Neural cell (in vitro differentiated cells): Measurements from ENCODE around the gene MAN1B1. TPM values are rescaled to one million over a fixed set of nuclear protein-coding genes. Genes with fewer than 3 reads are reported as not detected.
A peak's percentile ranks its signal among the peaks of the same experiment; 100 is the strongest.

Experiments
- H2AFZ ChIP-seq: fragments of 200-600, 300-800 bp; sonication (generic), shearing (Covaris generic); 2 replicates; pipeline ENCODE4 v1.6.0; 2014; ENCODE audit warnings: low read depth, mild to moderate bottlenecking, antibody characterized with exemption, low read length, moderate library complexity
- H3F3A ChIP-seq: fragments of 200-600 bp; shearing (Covaris generic); 2 replicates; pipeline ENCODE4 v1.6.1; 2016; ENCODE audit warnings: mild to moderate bottlenecking, moderate library complexity, mixed read lengths, antibody characterized with exemption, low read length; ENCODE audit not compliant: insufficient read depth, poor library complexity, severe bottlenecking
- H3K27ac ChIP-seq: fragments of 200-600, 300-800 bp; sonication (generic), shearing (Covaris generic); 2 replicates; pipeline ENCODE4 v1.5.1; 2014; ENCODE audit warnings: mild to moderate bottlenecking, low read length, moderate library complexity
- H3K27me3 ChIP-seq: fragments of 300-800, 200-600 bp; sonication (generic), shearing (Covaris generic); 2 replicates; pipeline ENCODE4 v1.6.0; 2014; ENCODE audit warnings: mild to moderate bottlenecking, low read depth, low read length, moderate library complexity; ENCODE audit not compliant: insufficient read depth
- H3K36me3 ChIP-seq: fragments of 300-800, 200-600 bp; sonication (generic), shearing (Covaris generic); 2 replicates; pipeline ENCODE4 v1.5.1; 2014; ENCODE audit warnings: mild to moderate bottlenecking, antibody characterized with exemption, low read length, moderate library complexity; ENCODE audit not compliant: insufficient read depth
- H3K4me2 ChIP-seq: fragments of 300-800, 200-600 bp; sonication (generic), shearing (Covaris generic); 2 replicates; pipeline ENCODE4 v1.6.0; 2014; ENCODE audit warnings: mild to moderate bottlenecking, low read length
- H3K4me3 ChIP-seq: fragments of 300-800, 200-600 bp; sonication (generic), shearing (Covaris generic); 2 replicates; pipeline ENCODE4 v1.5.1; 2014; ENCODE audit warnings: mild to moderate bottlenecking, low read length, moderate library complexity
- H3K79me2 ChIP-seq: fragments of 200-600 bp; shearing (Covaris generic); replicated peaks from 2 replicates; pipeline ENCODE4 v1.6.0; 2014; ENCODE audit warnings: mild to moderate bottlenecking, low read length, moderate library complexity; ENCODE audit not compliant: insufficient read depth
- H3K9ac ChIP-seq: fragments of 300-800, 200-600 bp; sonication (generic), shearing (Covaris generic); 2 replicates; pipeline ENCODE4 v1.6.1; 2016; ENCODE audit warnings: mild to moderate bottlenecking, low read length, mixed read lengths
- H3K9me2 ChIP-seq: fragments of 200-600 bp; shearing (Covaris generic); 2 replicates; pipeline ENCODE4 v1.6.1; 2016; ENCODE audit warnings: mild to moderate bottlenecking, low read length, mixed read lengths; ENCODE audit not compliant: insufficient read depth
- H3K9me3 ChIP-seq: fragments of 200-600, 300-800 bp; sonication (generic), shearing (Covaris generic); 2 replicates; pipeline ENCODE4 v1.6.1; 2016; ENCODE audit warnings: mild to moderate bottlenecking, mixed run types, low read length, moderate library complexity, mixed read lengths
- H4K20me1 ChIP-seq: fragments of 200-600 bp; shearing (Covaris generic); 2 replicates; pipeline ENCODE4 v1.6.1; 2016; ENCODE audit warnings: mild to moderate bottlenecking, mixed run types; ENCODE audit not compliant: insufficient read depth
- EP300 ChIP-seq: fragments of 450-650 bp; conservative IDR thresholded peaks from 2 replicates; pipeline ENCODE4 v1.6.1; 2014; ENCODE audit warnings: antibody characterized with exemption, mild to moderate bottlenecking, moderate library complexity; ENCODE audit not compliant: poor library complexity, severe bottlenecking
- EZH2 ChIP-seq: fragments of 200-600, 300-800 bp; shearing (Covaris generic), sonication (generic); IDR thresholded peaks from 2 replicates; pipeline ENCODE4 v1.6.1; 2014; ENCODE audit warnings: antibody characterized with exemption, low read length, borderline replicate concordance, mild to moderate bottlenecking; ENCODE audit not compliant: insufficient read depth, poor library complexity, severe bottlenecking
- MXI1 ChIP-seq: fragments of 450-650 bp; conservative IDR thresholded peaks from 2 replicates; pipeline ENCODE4 v1.6.1; 2014; ENCODE audit warnings: antibody characterized with exemption, mild to moderate bottlenecking; ENCODE audit not compliant: poor library complexity, severe bottlenecking
- POLR2AphosphoS5 ChIP-seq: IDR thresholded peaks from 2 replicates; pipeline ENCODE4 v1.6.1; 2012
- polyA plus RNA-seq: library from polyadenylated mRNA; depleted of rRNA; stranded (reverse); fragments of >200 nt; gene quantifications from 2 replicates; pipeline ENCODE4 v1.2.3, GENCODE V29; 2014
- TF ChIP-seq, protein P1 (sequence below): fragments of 450-650 bp; IDR thresholded peaks from 2 replicates; pipeline ENCODE4 v1.5.1; 2014; ENCODE audit warnings: antibody characterized with exemption, mild to moderate bottlenecking, moderate library complexity; ENCODE audit not compliant: poor library complexity, severe bottlenecking

Gene MAN1B1
- polyA plus RNA-seq, 1 donor from 2014 or later = 72.0 TPM

DNA sequence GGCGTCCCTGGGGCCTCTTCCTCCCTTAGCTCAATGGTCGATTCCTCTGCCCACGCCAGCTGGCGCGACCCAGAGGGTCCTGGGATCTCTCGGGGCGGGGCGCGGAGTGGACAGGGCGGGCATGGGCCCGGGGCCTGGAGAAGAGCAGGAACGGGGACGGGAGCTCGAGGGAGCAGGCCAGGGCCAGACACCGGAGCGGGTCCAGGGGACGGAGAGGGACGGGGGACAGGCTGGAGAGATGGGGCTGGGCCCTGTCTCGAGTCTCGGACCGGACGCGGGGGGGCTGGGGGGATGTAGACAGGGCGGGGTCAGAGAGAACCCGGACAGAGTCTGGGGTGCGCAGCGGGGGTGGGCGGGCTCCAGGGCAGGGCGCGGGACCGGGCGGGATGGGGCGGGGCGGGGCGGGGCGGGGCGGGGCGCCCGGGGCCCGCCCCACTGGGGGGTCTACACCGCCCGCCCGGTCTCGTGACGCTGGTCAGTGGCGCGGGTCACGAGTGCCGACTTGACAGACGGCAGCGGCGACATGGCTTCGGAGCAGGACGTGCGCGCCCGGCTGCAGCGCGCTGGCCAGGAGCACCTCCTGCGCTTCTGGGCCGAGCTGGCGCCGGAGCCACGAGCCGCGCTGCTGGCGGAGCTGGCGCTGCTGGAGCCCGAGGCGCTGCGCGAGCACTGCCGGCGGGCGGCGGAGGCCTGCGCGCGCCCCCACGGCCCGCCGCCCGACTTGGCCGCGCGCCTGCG lies 9.6 kb upstream of the MAN1B1 start, which contains the start of gene UAP1L1:
UAP1L1 (plus strand) TSS at position 508 of the 738 bp plus-strand sequence; CDS start at position 524, 16 bp downstream.
- TF ChIP-seq EZH2 (no peak), POLR2AphosphoS5 (no peak)
- TF ChIP-seq, protein P1, sequence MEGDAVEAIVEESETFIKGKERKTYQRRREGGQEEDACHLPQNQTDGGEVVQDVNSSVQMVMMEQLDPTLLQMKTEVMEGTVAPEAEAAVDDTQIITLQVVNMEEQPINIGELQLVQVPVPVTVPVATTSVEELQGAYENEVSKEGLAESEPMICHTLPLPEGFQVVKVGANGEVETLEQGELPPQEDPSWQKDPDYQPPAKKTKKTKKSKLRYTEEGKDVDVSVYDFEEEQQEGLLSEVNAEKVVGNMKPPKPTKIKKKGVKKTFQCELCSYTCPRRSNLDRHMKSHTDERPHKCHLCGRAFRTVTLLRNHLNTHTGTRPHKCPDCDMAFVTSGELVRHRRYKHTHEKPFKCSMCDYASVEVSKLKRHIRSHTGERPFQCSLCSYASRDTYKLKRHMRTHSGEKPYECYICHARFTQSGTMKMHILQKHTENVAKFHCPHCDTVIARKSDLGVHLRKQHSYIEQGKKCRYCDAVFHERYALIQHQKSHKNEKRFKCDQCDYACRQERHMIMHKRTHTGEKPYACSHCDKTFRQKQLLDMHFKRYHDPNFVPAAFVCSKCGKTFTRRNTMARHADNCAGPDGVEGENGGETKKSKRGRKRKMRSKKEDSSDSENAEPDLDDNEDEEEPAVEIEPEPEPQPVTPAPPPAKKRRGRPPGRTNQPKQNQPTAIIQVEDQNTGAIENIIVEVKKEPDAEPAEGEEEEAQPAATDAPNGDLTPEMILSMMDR = no peak
- Histone ChIP-seq H3K9me3 (no peaks in the 10 kb centered on the region), H3K27me3 (peaks cover 66% of the 10 kb centered on the region), H4K20me1 (no peaks in the 10 kb centered on the region), H3K4me3 (peak within 1 kb of the TSS; percentile 55), H3F3A (no peaks in the 10 kb centered on the region), H3K9me2 (no peaks in the 10 kb centered on the region), H3K4me2 (no peak within 1 kb of the TSS), H3K9ac (no peak within 1 kb of the TSS), H2AFZ (no peak within 1 kb of the TSS), H3K36me3 (no peaks in the 10 kb centered on the region), H3K27ac (no peak within 1 kb of the TSS), H3K79me2 (no peaks in the 10 kb centered on the region)

DNA sequence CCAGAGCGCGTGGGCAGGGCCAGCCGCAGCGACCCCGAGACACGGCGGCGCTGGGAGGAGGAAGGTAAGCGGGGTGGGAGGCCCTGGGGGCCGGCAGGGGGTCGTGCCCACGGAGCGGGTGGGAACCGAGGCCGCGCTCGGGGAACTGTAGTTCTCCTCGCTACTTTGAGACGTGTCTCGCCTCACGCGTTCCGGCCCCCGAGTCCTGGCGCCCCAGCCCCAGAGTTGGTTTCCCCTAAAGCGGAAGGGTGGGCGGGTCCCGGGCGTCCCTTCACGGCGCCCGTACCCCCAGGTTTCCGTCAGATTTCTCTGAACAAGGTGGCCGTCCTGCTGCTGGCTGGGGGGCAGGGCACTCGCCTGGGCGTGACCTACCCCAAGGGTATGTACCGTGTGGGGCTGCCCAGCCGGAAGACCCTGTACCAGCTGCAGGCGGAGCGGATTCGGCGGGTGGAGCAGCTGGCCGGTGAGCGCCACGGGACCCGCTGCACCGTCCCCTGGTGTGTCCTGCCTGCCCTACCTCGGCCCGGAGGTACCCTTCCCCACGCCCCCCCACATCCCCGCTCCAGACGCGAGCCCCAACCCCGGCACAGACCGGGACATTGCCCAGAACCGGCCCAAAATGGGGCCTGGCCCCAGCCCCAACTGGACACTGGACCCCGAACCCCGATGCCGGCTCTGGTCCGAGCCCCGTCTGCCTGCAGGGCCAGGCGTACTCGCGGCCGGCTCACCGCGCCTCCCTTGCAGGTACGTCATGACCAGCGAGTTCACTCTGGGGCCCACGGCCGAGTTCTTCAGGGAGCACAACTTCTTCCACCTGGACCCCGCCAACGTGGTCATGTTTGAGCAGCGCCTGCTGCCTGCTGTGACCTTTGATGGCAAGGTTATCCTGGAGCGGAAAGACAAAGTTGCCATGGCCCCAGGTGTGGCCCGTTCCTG lies 8.8 kb upstream of the MAN1B1 start:
- Histone ChIP-seq H3K4me3 (peak overlapping the region; percentile 55), H3K4me2 (no peak overlapping the region), H2AFZ (no peak overlapping the region), H3K27ac (no peak overlapping the region), H3K9me2 (no peaks in the 10 kb centered on the region), H3K9ac (no peak overlapping the region), H3K27me3 (peaks cover 66% of the 10 kb centered on the region), H4K20me1 (no peaks in the 10 kb centered on the region), H3F3A (no peaks in the 10 kb centered on the region), H3K36me3 (no peaks in the 10 kb centered on the region), H3K79me2 (no peaks in the 10 kb centered on the region), H3K9me3 (no peaks in the 10 kb centered on the region)
- TF ChIP-seq POLR2AphosphoS5 (no peak), EZH2 (peak; percentile 63), EP300 (no peak)

DNA sequence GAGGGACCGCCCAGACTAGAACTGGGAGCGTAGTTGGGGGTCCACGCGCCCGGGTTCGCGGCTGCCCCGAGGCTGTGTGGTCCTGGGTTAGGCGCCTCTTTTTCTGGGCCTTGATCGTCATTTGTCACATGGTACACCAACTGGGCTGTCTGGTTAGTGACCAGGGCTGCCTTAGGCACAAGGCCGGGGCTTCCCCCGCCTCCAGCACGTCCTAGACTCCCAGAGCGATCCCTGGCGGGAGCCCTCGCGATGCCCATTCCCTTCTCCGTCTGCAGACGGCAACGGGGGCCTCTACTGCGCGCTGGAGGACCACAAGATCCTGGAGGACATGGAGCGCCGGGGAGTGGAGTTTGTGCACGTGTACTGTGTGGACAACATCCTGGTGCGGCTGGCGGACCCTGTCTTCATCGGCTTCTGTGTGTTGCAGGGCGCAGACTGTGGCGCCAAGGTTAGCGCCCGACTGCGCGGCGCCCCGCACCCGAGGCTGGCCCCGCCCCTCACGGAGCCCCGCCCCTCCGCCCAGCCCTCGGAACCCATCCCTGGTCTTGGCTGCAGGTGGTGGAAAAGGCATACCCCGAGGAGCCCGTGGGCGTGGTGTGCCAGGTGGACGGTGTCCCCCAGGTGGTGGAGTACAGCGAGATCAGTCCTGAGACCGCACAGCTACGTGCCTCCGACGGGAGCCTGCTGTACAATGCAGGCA lies 7.9 kb upstream of the MAN1B1 start:
- Histone ChIP-seq H4K20me1 (no peaks in the 10 kb centered on the region), H3F3A (no peaks in the 10 kb centered on the region), H3K79me2 (no peaks in the 10 kb centered on the region), H3K27ac (no peak overlapping the region), H2AFZ (no peak overlapping the region), H3K9me3 (no peaks in the 10 kb centered on the region), H3K4me3 (no peak overlapping the region), H3K9me2 (no peaks in the 10 kb centered on the region), H3K9ac (no peak overlapping the region), H3K27me3 (peaks cover 66% of the 10 kb centered on the region), H3K36me3 (no peaks in the 10 kb centered on the region), H3K4me2 (no peak overlapping the region)
- peak; percentile 63 for TF ChIP-seq EZH2
- no peak for TF ChIP-seq MXI1
